HG03558 (cell line): ENCODE measurements around the gene VWA8.

Experiments used
- ATAC-seq: cut with Tn5 transposase; IDR thresholded peaks from one replicate; pipeline ENCODE4 v1.9.1; 2021; ENCODE audit warnings: moderate number of reproducible peaks; ENCODE audit not compliant: unreplicated experiment; ENCODE audit errors: extremely low read depth

Gene VWA8

DNA sequence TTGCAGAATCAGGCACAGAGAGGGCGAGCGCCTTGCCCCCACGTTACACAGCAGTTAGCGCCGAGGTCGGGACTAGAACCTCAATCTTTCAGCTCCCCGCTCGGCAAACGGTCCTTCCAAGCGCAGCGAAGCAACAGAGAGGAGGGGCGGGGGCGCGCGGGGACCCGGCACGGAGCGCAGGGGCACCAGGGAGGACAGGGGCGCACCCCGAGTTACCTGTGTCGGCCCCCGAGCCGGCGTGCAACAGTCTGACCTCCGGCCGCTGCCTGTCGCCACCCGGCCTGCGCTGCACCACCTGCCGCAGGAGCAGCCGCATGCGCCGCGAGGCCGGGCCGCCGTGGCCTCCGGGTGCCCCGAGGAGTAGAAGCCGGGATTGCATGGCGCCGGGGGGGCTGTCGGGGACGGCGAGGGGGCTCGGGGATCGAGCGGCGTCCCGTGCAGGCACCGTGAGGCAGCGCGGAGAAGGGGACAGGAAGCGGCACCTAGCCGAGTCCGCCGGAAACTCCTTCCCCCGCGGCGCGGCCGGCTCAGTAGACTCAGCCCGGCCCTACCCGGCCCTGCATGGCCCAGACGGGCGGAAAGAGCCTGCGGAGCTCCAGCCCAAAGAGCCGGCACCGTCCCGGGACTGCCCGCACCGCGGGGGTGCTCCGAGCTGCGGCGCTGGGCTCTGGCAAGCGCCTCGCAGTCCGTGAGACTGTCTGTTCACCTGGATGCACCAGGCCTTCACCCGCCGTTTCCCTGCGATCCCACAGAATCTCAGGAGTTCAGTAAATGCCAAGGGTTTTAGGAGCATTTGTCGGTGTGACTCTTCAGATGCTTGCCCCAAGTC lies at the start of gene VWA8:
TSS of gene VWA8 (minus strand) at position 473 of the 829 bp plus-strand sequence. CDS start at position 379, 94 bp downstream.
- ATAC-seq, result peak; percentile 47

DNA sequence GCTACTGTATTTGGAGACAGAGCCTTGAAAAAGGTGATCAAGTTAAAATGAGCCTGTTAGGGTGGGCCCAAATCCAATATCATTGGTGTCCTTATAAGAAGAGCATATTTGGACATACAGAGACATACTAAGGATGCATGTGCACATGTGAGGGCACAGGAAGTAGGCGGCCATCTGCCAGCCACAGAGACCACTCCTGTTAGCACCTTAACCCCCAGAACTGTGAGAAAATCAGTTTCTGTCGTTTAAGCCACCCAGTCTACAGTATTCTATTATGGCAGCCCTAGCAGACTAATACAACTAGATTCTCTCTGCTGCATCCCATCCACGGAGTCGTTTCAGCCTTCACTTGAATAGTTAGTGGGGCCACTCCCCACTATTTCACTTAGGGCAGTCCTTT lies 48.1 kb upstream of the VWA8 start:
- ATAC-seq, result no peak

DNA sequence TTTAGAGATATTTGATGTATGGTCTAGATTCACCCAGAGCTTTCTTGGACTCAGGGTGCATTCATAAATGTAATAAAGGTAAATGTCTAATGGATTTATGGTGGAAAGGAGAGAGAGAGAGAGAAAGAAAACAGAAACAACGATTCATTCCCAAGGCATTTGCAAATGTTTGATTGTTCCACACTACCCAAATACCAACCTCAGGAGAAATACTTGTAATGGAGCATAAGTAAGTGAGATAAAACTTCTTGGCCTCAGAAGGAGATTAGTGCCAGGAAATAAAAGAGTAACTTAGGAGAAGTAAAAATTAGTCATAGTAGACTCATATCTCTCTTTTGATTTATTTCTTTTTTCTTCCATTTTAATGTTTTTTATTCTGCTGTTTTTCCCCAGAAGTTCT lies 46.9 kb upstream of the VWA8 start:
- ATAC-seq, result no peak

DNA sequence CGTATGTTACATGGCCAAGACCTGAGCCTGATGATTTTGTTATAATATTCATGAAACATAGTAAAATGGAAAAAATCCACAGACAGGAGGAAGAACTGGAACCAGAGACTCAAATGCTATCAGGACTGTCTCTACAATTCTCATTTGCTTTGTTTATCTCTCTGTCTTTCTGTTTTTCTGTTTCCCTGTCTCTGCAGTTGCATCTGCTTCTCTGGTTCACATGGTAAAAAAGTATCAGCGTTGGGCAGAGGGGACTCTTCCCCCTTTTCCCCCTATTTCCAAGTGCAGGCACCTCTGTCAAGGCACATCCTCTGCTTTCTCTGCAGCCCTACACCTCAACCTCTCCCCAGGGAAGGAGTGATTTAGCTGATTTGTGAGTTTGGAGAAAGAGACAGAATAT lies 41.2 kb upstream of the VWA8 start:
- no peak for ATAC-seq

DNA sequence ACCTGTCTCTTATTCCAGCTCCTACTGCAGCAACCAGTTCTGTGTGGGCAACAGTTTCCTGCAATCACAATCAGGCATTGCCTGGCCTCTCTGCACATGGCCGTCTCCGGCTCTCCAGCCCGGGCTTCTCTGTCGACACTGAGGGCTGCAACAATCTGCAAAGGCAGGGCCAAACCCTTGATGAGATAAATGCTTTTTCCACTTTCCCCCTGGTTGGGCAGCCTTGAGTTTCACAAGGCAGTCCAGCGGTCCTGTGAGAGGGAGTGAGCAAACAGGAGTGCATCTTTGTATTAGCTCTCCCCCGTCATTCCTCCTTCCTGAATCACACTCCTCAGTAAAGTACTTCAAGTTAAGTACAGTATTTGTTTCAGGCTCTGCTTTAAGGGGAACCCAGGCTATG lies 40.7 kb upstream of the VWA8 start:
- ATAC-seq, result no peak

DNA sequence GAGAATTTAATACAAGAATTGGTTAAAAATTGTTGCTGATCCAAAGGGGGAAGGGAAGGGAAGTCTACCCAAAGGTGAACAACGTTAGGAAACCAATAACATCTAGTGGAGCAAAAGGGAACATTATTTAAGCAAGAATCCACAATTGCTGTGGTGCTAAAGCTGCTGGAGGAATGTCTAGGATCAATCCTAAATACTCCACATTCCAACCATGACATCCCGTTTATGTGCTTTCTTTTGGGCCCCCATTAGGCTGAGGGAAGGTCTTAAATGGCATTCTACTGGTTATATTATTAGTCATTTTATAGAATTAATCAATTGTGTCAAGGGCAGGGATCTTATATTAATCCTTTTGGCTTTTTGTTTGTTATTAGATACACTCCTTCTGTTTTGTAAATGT lies 39.9 kb upstream of the VWA8 start:
- ATAC-seq, result no peak

DNA sequence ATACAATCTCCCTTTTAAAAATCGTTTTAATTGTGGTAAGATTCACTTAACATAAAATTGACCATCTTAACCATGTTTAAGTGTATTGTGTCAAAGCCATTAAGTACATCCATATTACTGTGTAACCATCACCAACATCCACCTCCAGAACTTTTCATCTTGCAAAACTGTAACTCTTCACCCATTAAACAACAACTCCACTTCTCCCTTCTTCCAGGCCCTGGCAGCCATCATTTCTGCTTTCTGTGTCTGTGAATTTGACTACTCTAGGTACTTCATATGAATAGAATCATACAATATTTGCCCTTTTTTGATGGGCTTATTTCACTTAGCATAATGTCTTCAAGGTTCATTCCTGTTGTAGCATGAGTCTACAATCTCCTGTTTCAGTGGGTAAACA lies 36.5 kb upstream of the VWA8 start:
- no peak for ATAC-seq

DNA sequence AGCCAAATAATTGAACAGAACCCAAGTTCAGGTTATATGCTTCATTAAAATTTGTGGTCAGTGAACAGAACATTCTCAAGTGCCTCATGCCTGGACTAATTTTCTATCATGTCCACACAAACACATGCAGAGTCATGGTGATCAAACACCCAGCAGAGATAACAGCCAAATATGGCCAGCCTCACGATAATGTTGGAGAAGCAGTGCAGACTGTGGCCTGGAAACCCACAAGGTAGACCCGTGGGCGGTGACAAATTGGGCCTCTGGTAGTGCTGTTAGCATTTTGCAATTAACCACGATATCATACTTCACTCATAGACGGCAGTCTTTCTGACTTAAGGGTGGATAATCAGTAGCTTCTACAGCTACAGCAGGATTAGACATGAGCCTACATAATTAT lies 35.0 kb upstream of the VWA8 start:
- no peak for ATAC-seq

DNA sequence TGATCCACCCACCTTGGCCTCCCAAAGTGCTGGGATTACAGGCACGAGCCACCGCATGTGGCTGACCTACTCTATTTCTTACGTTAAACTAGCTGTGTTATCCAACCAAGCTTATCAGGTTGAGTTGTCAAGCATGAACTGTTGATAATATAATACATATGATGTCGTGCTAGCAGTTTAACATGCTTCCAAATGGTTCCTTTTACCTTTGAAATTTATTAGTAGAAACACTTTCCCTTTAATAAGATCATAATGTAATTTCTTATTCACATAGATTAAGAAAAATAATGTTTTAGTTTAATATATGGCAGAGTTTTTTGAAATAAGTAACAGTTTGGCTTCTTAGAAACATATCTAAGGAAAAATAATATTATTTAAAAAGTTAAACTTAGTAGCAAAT lies 34.4 kb upstream of the VWA8 start:
- ATAC-seq, result no peak

DNA sequence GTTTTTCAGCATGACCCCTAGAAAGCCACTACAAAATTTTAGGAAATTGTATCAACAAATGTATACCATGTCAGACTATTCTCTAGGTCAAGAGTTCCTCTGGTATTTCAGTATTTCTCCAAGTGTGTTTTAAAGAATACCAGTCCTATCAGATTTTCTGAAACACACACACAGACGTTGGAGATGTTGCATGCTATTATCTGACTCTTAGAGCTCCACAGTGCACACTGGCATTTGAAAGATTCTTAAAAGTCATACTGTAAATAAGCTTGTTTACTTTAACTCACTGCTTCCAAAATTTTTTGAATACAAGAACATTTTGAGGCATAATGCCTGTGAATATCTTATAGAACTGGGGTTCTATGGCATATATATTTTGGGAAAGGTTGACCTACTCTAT lies 33.8 kb upstream of the VWA8 start:
- ATAC-seq, result no peak

DNA sequence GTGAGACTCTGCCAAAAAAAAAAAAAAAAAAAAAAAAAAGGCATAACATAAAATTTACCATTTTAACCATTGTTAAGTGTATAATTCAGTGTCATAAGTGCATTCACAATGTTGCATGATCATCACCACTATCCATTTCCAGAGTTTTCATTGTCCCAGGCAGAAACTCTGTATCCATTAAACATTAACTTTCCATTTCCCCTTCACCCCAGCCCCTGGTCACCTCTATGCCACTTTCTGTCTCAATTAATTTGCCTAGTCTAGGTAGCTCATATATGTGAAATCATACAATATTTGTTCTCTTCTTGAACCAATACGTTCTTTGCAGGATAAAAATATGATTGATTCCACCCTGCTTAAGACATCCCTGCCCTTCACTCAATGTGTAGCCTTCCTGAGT lies 31.0 kb upstream of the VWA8 start:
- no peak for ATAC-seq

DNA sequence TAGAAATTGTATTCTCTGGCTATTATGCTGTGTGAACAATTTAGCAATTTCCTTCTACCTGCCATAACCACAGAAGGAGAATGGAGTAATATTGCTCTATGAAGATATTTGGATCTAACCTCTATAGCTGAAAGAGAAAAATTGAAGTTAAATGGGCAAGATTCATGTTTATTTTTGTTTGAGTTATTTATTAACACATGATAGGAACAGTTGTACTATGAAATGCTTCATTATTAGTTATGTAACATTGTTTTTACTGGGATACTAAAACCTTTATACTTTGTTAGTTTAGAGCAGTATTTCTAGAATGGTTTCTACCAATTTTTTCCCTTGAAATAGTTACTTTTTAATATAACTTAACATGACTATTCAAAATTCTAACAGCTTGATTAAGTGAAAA lies 27.3 kb upstream of the VWA8 start:
- no peak for ATAC-seq

DNA sequence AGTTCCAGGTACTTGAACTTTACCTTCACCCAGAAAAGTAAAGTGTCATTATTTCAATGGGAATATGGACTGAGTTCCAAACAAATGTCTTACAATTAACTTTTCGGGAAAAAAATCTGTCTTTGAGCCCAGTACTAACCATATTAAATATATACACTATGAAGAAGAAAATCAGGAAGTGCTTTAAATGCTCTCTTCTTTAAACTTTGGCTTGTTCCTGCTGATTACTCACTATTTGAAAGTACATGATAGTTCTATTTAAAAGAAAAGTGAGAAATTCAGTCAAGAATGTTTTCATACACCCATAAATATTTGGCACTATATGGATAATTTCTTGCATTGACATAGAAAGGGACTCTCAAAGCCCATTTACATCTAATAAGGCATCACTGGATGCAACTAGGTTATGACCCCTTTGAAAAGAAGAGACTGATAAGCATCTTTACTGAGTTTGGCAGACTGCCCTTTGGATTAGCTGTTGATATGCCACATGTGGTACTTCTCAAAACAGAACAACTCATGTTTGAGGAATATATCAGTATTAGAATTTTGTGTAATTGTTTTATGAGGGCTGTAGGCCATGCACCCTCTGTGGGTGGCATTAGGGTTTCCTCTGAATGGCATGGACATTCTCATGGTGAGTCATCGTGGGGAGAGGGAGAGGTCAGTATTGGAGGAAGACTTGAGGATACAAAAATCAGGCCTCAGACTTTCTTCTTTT lies 25.0 kb upstream of the VWA8 start:
- no peak for ATAC-seq

DNA sequence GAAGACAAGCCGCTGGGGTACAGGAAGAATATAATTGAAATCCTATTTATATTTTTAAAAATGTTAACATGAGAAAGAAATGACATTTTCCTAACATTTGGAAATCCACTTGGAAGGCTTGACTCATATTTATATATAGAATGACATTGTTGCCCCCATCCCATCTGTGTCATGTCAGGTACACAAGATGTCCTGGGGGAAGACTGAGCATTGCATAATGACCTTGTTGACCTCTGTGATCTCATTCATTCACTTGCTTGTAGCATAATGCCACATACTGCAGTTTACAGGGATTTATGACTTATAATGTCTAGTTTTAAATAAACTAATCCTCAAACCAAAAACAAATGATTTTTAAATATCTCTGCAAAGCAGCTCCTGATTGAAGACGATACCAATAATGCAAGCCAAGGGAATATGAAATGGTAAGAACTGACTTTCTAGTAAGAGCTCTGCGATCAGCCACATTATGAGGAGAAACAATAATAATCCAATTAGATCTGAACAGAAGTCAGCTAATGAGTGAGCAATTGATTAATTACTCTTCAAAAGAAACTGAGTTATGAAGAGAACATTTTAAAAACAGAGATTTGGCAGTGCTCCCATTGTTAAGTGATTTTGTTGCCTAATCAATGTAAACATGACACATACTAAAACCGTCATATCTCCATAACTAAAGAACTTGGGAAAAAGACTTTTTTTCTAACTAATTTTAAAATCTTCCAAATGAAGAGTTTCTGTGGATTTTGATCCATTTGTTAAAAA lies 21.2 kb upstream of the VWA8 start:
- no peak for ATAC-seq

DNA sequence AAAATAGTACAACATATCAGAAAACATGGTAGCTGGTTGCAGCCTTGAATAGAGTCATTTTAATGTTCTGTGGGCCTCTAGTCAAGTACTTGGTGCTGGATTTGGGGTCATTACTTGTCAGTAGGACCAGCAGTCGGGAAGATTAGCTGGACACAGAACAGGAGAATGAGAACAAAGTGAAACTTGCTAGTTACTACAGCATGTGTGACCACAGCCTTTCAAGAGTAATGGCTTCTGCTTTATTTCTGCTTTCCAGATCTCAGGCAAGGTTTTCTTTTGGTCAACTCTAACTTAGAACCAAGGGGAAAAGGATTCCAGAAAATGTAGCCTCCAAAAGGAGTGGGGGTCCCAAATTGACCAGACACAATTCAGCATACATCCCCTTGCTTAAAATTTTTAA lies 17.1 kb upstream of the VWA8 start:
- no peak for ATAC-seq

DNA sequence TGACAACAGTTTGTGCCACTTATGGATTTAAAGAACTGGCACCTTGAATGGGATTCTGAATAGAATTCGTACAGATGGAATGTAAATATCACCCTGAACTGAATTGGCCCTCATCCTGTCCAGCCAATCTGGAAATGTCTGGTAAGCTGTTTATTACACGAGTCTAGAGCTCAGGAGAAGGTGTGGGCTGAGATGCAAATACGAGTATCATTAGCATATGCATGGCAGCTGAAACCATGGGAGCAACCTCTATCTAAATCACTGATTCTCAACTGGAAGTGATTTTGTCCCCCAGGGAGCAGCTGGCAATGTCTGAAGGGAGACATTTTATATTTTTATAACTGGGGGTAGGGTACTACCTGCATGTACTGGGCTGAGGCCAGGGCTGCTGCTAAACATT lies 15.6 kb upstream of the VWA8 start:
- ATAC-seq, result no peak

DNA sequence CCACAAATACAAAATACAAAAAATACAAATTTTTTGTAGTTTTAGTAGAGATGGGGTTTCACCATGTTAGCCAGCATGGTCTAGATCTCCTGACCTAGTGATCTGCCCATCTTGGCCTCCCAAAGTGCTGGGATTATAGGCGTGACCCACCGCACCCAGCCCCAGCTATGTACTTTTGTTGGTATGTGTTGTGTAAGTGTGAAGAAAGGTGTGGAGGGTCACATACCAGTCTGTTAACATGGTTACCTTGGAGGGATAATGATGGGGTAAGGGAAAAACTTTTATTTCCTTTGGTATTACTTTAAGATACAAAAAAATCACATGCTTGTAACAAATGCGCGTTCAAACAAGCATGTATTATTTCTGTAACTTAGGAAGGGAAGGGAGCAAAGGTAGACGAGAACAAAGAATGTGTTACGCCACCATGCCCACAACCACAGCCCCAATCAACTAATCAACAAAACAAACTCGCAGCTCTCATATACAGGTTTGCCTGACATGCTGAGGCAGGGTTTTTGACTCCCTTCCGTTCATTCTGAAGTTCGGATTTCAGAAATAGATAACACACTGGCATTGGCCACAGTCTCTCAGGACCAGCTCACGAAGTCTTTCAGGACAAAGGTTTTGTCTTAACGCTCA lies 13.5 kb upstream of the VWA8 start:
- ATAC-seq, result no peak

DNA sequence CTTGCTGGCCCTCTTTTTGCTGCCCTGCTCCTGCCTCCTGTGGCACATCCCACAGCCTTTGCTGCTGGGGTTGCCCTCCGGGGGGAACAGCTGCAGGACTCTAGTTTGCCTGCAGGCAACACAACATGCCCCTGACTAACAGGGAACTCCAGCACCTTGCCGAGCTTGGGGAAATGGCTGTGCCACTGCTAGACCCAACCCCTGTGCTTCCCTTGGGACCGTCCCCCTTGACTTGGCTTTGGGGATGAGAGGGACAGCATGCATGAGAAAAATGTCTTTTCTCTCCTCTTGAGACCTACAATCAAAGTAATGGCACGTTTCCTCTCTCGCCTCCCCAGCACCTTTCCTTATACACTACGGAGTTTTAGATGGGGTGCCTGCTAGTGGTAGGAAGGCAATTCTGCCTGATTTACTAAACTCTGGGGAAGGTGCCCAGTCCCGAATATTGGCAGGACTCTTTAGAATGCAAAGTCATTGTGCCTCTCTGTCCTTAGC lies 12.4 kb upstream of the VWA8 start:
- no peak for ATAC-seq

DNA sequence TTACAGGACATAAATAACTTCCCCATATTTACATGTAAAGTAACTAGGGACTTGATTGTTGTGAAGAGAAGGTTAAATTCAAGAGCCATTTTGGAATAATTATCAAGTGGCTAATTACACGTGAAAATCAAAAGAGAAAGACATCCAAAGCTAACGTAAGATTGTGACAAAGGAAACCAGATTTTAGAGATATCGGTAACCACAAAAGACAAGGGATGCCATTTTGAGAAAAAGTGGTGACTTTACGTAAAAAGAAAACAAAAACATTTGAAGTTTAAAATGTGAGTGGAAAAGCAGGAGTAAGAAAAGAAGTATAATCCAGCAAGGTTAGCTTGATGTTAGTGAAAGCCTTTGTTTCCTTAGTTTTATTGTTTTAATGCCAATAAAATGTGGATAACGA lies 10.9 kb upstream of the VWA8 start:
- no peak for ATAC-seq

DNA sequence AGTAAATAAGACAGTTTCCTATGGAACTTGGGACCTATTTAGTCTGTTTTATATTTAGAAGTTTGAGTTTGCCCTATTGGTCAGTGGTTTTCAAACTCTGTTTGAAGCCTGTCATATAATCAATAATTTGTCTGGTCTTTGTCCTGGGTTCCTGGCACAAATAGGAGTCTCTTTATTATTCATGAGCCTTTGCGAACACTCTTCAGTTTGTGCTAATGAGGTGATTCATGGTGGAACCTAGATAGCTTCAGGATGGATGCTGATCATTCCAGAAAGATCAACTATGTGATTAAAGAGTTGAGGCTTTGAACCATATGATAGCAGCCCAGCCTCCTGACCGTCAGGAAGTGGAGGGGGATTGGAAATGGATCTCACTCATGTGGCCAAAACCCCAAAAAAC lies 10.0 kb upstream of the VWA8 start:
- ATAC-seq, result no peak

DNA sequence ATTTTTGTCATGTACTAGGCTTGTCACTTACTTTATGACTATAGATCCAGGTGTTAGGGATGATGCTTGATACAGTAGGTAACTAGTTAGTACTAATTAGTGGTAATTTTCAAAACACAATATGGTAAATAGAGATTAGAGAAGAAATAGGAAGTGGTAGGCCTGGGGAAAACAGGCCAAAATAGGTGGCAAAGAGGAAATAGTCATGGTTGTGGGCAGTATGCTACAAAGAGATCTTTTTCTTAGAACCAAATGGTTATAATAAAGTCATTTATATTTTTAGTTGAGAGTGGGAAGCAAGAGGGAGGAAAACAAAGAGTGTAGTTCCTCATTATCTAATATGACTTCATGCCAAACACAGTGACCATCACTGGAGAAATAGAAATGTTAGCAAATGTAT lies 9.1 kb upstream of the VWA8 start:
- ATAC-seq, result no peak
